HG02885 (cell line): ENCODE measurements around the gene TM4SF18.

ENCODE experiments used
- ATAC-seq: cut with Tn5 transposase; IDR thresholded peaks from one replicate; pipeline ENCODE4 v1.9.1; 2021; ENCODE audit warnings: mild to moderate bottlenecking; ENCODE audit not compliant: unreplicated experiment, poor library complexity

The TM4SF18 gene

GRCh38 chr3:149291178-149291577 lies 42.3 kb downstream of the TM4SF18 start:
- ATAC-seq = peak; percentile 61

GRCh38 chr3:149288655-149289054 lies 44.8 kb downstream of the TM4SF18 start:
- no peak for ATAC-seq

GRCh38 chr3:149284034-149284433 lies 49.4 kb downstream of the TM4SF18 start:
- ATAC-seq = no peak

- no peak for ATAC-seq
Observed at GRCh38 chr3:149283401-149283800, 50.0 kb downstream of the TM4SF18 start.

- ATAC-seq = no peak
Observed at GRCh38 chr3:149282836-149283235, 50.6 kb downstream of the TM4SF18 start.

GRCh38 chr3:149282322-149282721 lies 51.1 kb downstream of the TM4SF18 start:
- ATAC-seq = no peak

GRCh38 chr3:149280671-149281349 lies 52.6 kb downstream of the TM4SF18 start:
- no peak for ATAC-seq

GRCh38 chr3:149278911-149279310 lies 54.5 kb downstream of the TM4SF18 start:
- ATAC-seq = no peak

- ATAC-seq = peak; percentile 81
Observed at GRCh38 chr3:149277331-149277813, 56.1 kb downstream of the TM4SF18 start.

GRCh38 chr3:149276619-149277018 lies 56.8 kb downstream of the TM4SF18 start:
- ATAC-seq = no peak

- ATAC-seq = no peak
Observed at GRCh38 chr3:149274220-149274619, 59.2 kb downstream of the TM4SF18 start.

- peak; percentile 85 for ATAC-seq
Observed at GRCh38 chr3:149273096-149273751, 60.2 kb downstream of the TM4SF18 start.

GRCh38 chr3:149271669-149272068 lies 61.8 kb downstream of the TM4SF18 start:
- no peak for ATAC-seq

- no peak for ATAC-seq
Observed at GRCh38 chr3:149270180-149270579, 63.3 kb downstream of the TM4SF18 start.

- no peak for ATAC-seq
Observed at GRCh38 chr3:149269687-149270086, 63.7 kb downstream of the TM4SF18 start.
